GM12878 (cell line): ENCODE results near the gene NOP9. TPM values are rescaled to one million over a fixed set of nuclear protein-coding genes. Genes with fewer than 3 reads are reported as not detected.

Experiments
- ATAC-seq: fragments of 200-7000 bp; cut with Tn5 transposase; 3 replicates; pipeline ENCODE4 v1.9.1; 2020; ENCODE audit warnings: mild to moderate bottlenecking, moderate library complexity
- BruUV-seq: library from RNA; stranded (reverse); fragments of 400-500 nt; replicated peaks from 2 replicates; lab custom pipeline; 2021; lab: Mats Ljungman, UMichigan
- CTCF ChIA-PET: fragments of 300-600 bp; sonication (Branson Sonifier 250); formaldehyde crosslinking; extraction: SDS; loops from one replicate; lab custom pipeline; 2021; ENCODE audit warnings: inconsistent platforms; lab: Yijun Ruan, JAX
- POLR2A ChIA-PET: fragments of 350-600 bp; formaldehyde crosslinking; extraction: SDS; loops from one replicate; lab custom pipeline; 2021; ENCODE audit warnings: inconsistent platforms; lab: Charles Lee
- RAD21 ChIA-PET: fragments of 300-600 bp; sonication (Branson Sonifier 250); formaldehyde crosslinking; loops from one replicate; lab custom pipeline; 2023; ENCODE audit warnings: antibody characterized with exemption; ENCODE audit not compliant: unreplicated experiment; lab: Charles Lee
- SMC1A ChIA-PET: fragments of 300-600 bp; sonication (Branson Sonifier 250); formaldehyde crosslinking; loops from one replicate; lab custom pipeline; 2023; ENCODE audit not compliant: unreplicated experiment, uncharacterized antibody; lab: Charles Lee
- DNase-seq: peaks from one replicate; pipeline ENCODE4 v3.0.0-alpha.2; 2011; ENCODE audit warnings: low read depth, low spot score
- FAIRE-seq: peaks from 3 replicates; lab custom pipeline; 2011; peaks lifted over from hg19 to GRCh38; lab: Jason Lieb, UNC
- H2AFZ ChIP-seq: 2 replicates; pipeline ENCODE4 v1.6.0; 2011; ENCODE audit warnings: low read depth, low read length, control low read depth; ENCODE audit not compliant: control insufficient read depth
- H3K27ac ChIP-seq: 2 replicates; pipeline ENCODE4 v1.5.1; 2011; ENCODE audit warnings: control low read depth; ENCODE audit not compliant: control insufficient read depth, insufficient read depth
- H3K27me3 ChIP-seq, 2 experiments: replicated peaks in 1 of 2; 2 replicates each; pipeline versions ENCODE4 v1.6.0 to v1.6.1; 2011; ENCODE audit warnings: low read length in 1 of 2; ENCODE audit not compliant: control insufficient read depth in 2 of 2, insufficient read depth in 2 of 2
- H3K36me3 ChIP-seq, 2 experiments: 2 replicates each; pipeline ENCODE4 v1.5.1; 2011; ENCODE audit warnings: low read length in 1 of 2; ENCODE audit not compliant: control insufficient read depth in 2 of 2, insufficient read depth in 2 of 2
- H3K4me1 ChIP-seq: 2 replicates; pipeline ENCODE4 v1.6.1; 2011; ENCODE audit warnings: mild to moderate bottlenecking, low read length, moderate library complexity, mixed read lengths; ENCODE audit not compliant: control insufficient read depth, insufficient read depth
- H3K4me2 ChIP-seq: 2 replicates; pipeline ENCODE4 v1.6.0; 2011; ENCODE audit warnings: control low read depth; ENCODE audit not compliant: control insufficient read depth, insufficient read depth
- H3K4me3 ChIP-seq: fragments of 200-600 bp; sonication (generic); 2 replicates; pipeline ENCODE4 v1.5.1; 2016
- H3K79me2 ChIP-seq: 2 replicates; pipeline ENCODE4 v1.6.0; 2011; ENCODE audit warnings: low read length; ENCODE audit not compliant: control insufficient read depth, insufficient read depth
- H3K9ac ChIP-seq: 2 replicates; pipeline ENCODE4 v1.8.0; 2011; ENCODE audit warnings: low read length, control low read depth, mixed read lengths; ENCODE audit not compliant: control insufficient read depth, insufficient read depth
- H3K9me3 ChIP-seq: replicated peaks from 3 replicates; pipeline ENCODE4 v1.5.1; 2011; ENCODE audit warnings: mild to moderate bottlenecking, low read length; ENCODE audit not compliant: control insufficient read depth, insufficient read depth
- H4K20me1 ChIP-seq: 2 replicates; pipeline ENCODE4 v1.6.0; 2011; ENCODE audit not compliant: control insufficient read depth, insufficient read depth
- NR2C2 ChIP-seq: IDR thresholded peaks from 2 replicates; pipeline ENCODE4 v1.6.1; 2011; ENCODE audit warnings: borderline replicate concordance, low read depth; ENCODE audit not compliant: control insufficient read depth, insufficient read length
- RAD51 ChIP-seq: fragments of 450-650 bp; IDR thresholded peaks from 2 replicates; pipeline ENCODE4 v1.6.1; 2016; ENCODE audit warnings: moderate library complexity, mild to moderate bottlenecking, inconsistent platforms
- STAT3 ChIP-seq: IDR thresholded peaks from 2 replicates; pipeline ENCODE4 v1.6.1; 2011; ENCODE audit warnings: low read depth, low read length, improper control_type of control experiment
- SUZ12 ChIP-seq: fragments of 200-600 bp; sonication (generic); IDR thresholded peaks from one replicate; pipeline ENCODE4 v1.6.1; 2018; ENCODE audit warnings: antibody characterized with exemption, mild to moderate bottlenecking; ENCODE audit not compliant: unreplicated experiment
- WRNIP1 ChIP-seq: IDR thresholded peaks from 2 replicates; pipeline ENCODE4 v1.6.1; 2011; ENCODE audit warnings: low read depth, low read length, improper control_type of control experiment, borderline replicate concordance
- ZSCAN29 ChIP-seq: fragments of 450-650 bp; IDR thresholded peaks from 2 replicates; pipeline ENCODE4 v1.6.1; 2017; ENCODE audit warnings: mild to moderate bottlenecking, moderate library complexity
- WGBS: methylation state at CpG from one replicate; pipeline ENCODE4 v1.1.6; 2016; ENCODE audit warnings: low lambda C conversion rate; ENCODE audit not compliant: insufficient replicate concordance, insufficient coverage; ENCODE audit errors: missing lambda C conversion rate; 5-methylcytosine and 5-hydroxymethylcytosine counted together
- in situ Hi-C: fragments of 300-500 bp; cut with MboI; formaldehyde crosslinking; loops from 9 replicates; pipeline ENCODE4 v1.14.3; 2018; ENCODE audit warnings: mixed read lengths
- intact Hi-C: fragments of 100-400 bp; cut with micrococcal nuclease; formaldehyde crosslinking; loops from one replicate; pipeline ENCODE4 v1.14.2; 2022; ENCODE audit not compliant: unreplicated experiment
- polyA plus RNA-seq, 11 experiments: library from polyadenylated mRNA; depleted of rRNA in 4 of 11; unstranded in 6 of 11; stranded (reverse) in 5 of 11; fragments of >200 nt; fragmentation: Nextera tagmentation in 4 of 11; fragmentation: Illumina TruSeq in 1 of 11; extraction: Ambion mirVana in 4 of 11; extraction: Trizol in 1 of 11; gene quantifications; 1 replicate in 1 of 11; 2 replicates in 10 of 11; pipeline versions ENCODE4 v1.2.1 to v1.2.3, GENCODE V29; 2011 to 2016; ENCODE audit warnings: inconsistent platforms in 2 of 11, missing spikeins in 2 of 11, low read depth in 1 of 11
- total RNA-seq, 4 experiments: library from RNA; depleted of rRNA in 3 of 4; stranded (reverse); fragments of >200 nt in 3 of 4; fragmentation: Illumina TruSeq in 1 of 4; extraction: Trizol in 1 of 4; gene quantifications; 2 replicates each; pipeline versions ENCODE4 v1.2.1 to v1.2.3, GENCODE V29; 2013 to 2021
- TF ChIP-seq, protein P1 (sequence below): fragments of 450-650 bp; IDR thresholded peaks from 2 replicates; pipeline ENCODE4 v1.6.1; 2017; ENCODE audit warnings: borderline replicate concordance
- TF ChIP-seq, protein P2 (sequence below): IDR thresholded peaks from 2 replicates; pipeline ENCODE4 v1.6.1; 2011; ENCODE audit warnings: low read depth, mild to moderate bottlenecking, low read length, moderate library complexity, borderline replicate concordance; ENCODE audit errors: extremely low read depth
- TF ChIP-seq, protein P3 (sequence below): IDR thresholded peaks from 2 replicates; pipeline ENCODE4 v1.6.1; 2012; ENCODE audit warnings: low read depth, low read length, improper control_type of control experiment
- TF ChIP-seq, protein P4 (sequence below): IDR thresholded peaks from 2 replicates; pipeline ENCODE4 v1.6.1; 2012; ENCODE audit warnings: low read length, inconsistent platforms
- TF ChIP-seq, protein P5 (sequence below): fragments of 450-650 bp; IDR thresholded peaks from 2 replicates; pipeline ENCODE4 v1.6.1; 2017; ENCODE audit warnings: low read depth, mild to moderate bottlenecking, moderate library complexity
- TF ChIP-seq, protein P6 (sequence below): IDR thresholded peaks from 2 replicates; pipeline ENCODE4 v1.6.1; 2011; ENCODE audit warnings: borderline replicate concordance, low read depth, mild to moderate bottlenecking, moderate library complexity, mixed read lengths, low read length; ENCODE audit not compliant: insufficient read depth; ENCODE audit errors: extremely low read length

The NOP9 gene
- total and polyA plus RNA-seq, 10 of the 15 experiments (the other 5 are each of a cell fraction or from before 2014, with no cell fraction given), result 2.4 to 43.9 (median 20.3) TPM

DNA sequence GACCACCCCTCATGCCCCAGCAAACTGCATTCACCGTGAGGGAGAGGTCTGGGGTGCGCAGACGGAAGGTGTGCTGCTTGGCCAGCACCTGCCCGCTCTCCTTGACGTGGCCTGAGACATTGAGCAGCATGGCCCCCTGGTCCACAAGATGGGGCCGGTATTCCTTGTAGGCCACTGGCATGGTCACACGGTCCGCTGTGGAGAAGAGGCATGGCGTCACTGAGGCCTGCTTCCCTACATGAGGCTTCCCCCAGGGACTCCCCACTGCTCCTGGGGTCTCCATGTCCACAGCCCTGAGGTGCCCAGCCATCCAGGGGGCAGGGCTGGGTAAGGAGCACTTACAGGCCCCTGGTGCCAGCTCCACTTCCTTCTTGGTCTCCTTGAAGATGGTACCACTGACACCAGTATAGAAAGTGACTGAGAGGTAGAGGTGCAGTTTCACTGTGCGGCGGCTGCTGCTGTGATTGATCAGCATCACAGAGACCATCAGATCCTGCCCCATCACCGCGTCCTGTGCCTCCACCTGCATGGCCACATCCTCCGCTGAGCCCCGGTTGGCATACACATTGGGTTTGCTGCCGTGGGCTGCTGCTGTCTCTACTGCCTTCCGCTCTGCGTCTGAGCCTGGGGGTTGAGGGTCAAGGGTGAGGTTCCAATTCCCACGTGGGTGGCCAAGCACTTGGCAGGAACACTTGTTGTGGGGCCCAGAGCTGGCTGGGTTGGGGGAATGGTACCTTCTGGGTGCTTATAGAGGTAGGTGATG lies 44.8 kb upstream of the NOP9 start:
- Histone ChIP-seq H4K20me1 (no peaks in the 10 kb centered on the region), H3K4me2 (no peak overlapping the region), H3K79me2 (no peaks in the 10 kb centered on the region), H3K27ac (no peak overlapping the region), H3K4me1 (peaks cover 13% of the 10 kb centered on the region), H2AFZ (no peak overlapping the region), H3K9ac (no peak overlapping the region), H3K27me3 (no peaks in the 10 kb centered on the region), H3K4me3 (no peak overlapping the region), H3K36me3 (peaks cover 0 to 3% of the 10 kb centered on the region in 2 experiments; a peak in 1 of 4 replicates), H3K9me3 (no peaks in the 10 kb centered on the region)
- no peak for DNase-seq
- POLR2A ChIA-PET, result no interaction called here
- in situ Hi-C loops, result no loop called here
- CTCF ChIA-PET, result no interaction called here
- SMC1A ChIA-PET, result no interaction called here
- WGBS, result 91% methylated on average over 19 of the region's 19 CpGs
- FAIRE-seq, result no peak
- BruUV-seq, result no TSS peak
- intact Hi-C loops, result no loop called here
- no peak for ATAC-seq
- RAD21 ChIA-PET, result no interaction called here
- TF ChIP-seq, protein P1, sequence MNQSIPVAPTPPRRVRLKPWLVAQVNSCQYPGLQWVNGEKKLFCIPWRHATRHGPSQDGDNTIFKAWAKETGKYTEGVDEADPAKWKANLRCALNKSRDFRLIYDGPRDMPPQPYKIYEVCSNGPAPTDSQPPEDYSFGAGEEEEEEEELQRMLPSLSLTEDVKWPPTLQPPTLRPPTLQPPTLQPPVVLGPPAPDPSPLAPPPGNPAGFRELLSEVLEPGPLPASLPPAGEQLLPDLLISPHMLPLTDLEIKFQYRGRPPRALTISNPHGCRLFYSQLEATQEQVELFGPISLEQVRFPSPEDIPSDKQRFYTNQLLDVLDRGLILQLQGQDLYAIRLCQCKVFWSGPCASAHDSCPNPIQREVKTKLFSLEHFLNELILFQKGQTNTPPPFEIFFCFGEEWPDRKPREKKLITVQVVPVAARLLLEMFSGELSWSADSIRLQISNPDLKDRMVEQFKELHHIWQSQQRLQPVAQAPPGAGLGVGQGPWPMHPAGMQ, result no peak
- TF ChIP-seq ZSCAN29, result no peak
- TF ChIP-seq, protein P2, sequence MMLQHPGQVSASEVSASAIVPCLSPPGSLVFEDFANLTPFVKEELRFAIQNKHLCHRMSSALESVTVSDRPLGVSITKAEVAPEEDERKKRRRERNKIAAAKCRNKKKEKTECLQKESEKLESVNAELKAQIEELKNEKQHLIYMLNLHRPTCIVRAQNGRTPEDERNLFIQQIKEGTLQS, result no peak
- TF ChIP-seq NR2C2, result no peak
- TF ChIP-seq, protein P3, sequence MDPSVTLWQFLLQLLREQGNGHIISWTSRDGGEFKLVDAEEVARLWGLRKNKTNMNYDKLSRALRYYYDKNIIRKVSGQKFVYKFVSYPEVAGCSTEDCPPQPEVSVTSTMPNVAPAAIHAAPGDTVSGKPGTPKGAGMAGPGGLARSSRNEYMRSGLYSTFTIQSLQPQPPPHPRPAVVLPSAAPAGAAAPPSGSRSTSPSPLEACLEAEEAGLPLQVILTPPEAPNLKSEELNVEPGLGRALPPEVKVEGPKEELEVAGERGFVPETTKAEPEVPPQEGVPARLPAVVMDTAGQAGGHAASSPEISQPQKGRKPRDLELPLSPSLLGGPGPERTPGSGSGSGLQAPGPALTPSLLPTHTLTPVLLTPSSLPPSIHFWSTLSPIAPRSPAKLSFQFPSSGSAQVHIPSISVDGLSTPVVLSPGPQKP, result no peak
- TF ChIP-seq WRNIP1, result no peak
- TF ChIP-seq, protein P4, sequence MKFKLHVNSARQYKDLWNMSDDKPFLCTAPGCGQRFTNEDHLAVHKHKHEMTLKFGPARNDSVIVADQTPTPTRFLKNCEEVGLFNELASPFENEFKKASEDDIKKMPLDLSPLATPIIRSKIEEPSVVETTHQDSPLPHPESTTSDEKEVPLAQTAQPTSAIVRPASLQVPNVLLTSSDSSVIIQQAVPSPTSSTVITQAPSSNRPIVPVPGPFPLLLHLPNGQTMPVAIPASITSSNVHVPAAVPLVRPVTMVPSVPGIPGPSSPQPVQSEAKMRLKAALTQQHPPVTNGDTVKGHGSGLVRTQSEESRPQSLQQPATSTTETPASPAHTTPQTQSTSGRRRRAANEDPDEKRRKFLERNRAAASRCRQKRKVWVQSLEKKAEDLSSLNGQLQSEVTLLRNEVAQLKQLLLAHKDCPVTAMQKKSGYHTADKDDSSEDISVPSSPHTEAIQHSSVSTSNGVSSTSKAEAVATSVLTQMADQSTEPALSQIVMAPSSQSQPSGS, result no peak
- TF ChIP-seq SUZ12, result no peak
- TF ChIP-seq STAT3, result no peak
- TF ChIP-seq, protein P5, sequence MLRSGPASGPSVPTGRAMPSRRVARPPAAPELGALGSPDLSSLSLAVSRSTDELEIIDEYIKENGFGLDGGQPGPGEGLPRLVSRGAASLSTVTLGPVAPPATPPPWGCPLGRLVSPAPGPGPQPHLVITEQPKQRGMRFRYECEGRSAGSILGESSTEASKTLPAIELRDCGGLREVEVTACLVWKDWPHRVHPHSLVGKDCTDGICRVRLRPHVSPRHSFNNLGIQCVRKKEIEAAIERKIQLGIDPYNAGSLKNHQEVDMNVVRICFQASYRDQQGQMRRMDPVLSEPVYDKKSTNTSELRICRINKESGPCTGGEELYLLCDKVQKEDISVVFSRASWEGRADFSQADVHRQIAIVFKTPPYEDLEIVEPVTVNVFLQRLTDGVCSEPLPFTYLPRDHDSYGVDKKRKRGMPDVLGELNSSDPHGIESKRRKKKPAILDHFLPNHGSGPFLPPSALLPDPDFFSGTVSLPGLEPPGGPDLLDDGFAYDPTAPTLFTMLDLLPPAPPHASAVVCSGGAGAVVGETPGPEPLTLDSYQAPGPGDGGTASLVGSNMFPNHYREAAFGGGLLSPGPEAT, result no peak
- TF ChIP-seq RAD51, result no peak
- TF ChIP-seq, protein P6, sequence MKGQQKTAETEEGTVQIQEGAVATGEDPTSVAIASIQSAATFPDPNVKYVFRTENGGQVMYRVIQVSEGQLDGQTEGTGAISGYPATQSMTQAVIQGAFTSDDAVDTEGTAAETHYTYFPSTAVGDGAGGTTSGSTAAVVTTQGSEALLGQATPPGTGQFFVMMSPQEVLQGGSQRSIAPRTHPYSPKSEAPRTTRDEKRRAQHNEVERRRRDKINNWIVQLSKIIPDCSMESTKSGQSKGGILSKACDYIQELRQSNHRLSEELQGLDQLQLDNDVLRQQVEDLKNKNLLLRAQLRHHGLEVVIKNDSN, result no peak
